HG02943 (cell line): Measurements from ENCODE around the gene SLC66A3.
A peak's percentile ranks its signal among the peaks of the same experiment; 100 is the strongest.

Experiments used
- ATAC-seq: cut with Tn5 transposase; IDR thresholded peaks from one replicate; pipeline ENCODE4 v1.9.1; 2021; ENCODE audit warnings: mild to moderate bottlenecking, low read depth, moderate library complexity; ENCODE audit not compliant: unreplicated experiment

SLC66A3 gene

GRCh38 chr2:11155381-11156035 lies at the start of gene SLC66A3:
TSS of gene SLC66A3 (plus strand) at chr2:11155467. CDS start at chr2:11155547, 80 bp downstream.
- ATAC-seq, result peak; percentile 75

DNA sequence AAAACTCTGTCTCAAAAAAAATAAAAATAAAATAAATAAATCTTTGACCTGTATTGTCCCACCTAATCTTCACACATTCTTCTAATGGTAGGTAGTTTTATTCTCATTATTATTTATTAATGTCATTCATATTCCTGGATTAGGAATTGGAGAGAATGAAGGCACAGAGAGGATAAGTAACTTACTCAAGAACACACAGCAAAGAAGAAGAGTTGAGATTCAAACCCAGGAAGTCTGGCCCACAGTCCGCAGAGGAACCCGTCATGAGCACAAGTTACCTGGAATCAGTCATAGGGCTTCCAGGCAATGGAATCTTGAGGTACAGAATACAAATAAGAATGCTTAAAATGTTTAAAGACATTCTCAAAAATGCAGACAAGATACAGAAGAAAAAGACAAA lies 46.3 kb upstream of the SLC66A3 start:
- no peak for ATAC-seq

DNA sequence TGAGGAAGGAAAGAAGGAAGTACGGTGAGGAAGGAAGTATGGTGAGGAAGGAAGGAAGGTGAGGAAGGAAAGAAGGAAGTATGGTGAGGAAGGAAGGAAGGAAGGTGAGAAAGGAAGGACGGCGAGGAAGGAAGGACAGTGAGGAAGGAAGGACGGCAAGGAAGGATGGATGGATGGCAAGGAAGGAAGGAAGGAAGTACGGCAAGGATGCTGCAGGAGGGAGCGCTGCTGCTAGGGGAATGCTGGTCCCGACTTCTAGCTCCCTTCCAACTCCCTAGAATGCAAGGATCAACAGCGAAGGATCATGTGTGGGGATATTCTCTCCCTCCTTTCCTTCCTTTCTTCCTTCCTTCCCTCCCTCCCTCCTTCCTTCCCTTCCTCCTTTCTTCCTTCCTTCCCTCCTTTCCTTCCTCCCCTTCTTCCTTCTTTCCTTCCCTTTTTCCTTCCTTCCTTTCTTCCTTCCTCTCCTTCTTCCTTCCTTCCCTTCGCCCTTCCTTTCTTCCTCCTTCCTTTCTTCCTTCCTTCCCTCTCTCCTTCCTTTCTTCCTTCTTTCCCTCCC lies 42.3 kb upstream of the SLC66A3 start:
- ATAC-seq, result no peak

GRCh38 chr2:11117776-11118175 lies 37.5 kb upstream of the SLC66A3 start:
- no peak for ATAC-seq

DNA sequence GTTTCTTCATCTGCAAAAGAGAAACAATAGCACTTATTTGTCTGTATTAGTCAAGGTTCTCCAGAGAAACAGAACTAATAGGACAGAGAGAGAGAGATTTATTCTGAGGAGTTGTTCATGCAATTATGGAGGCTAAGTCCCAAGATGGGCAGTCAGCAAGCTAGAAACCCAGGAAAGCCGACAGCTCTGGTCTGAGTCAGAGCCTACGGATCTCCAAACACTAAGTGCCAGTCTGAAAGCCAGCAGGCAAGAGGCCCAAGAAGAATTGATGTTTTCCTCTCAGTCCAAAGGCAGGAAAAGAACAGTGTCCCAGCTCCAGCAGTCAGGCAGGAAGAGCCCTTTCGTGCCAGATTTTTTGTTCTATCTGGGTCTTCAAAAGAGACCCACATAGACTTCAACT lies 36.5 kb upstream of the SLC66A3 start:
- no peak for ATAC-seq

GRCh38 chr2:11121099-11121822 lies 34.0 kb upstream of the SLC66A3 start:
- no peak for ATAC-seq

- ATAC-seq, result no peak
These were observed 33.5 kb upstream of the SLC66A3 start for GRCh38 chr2:11121823-11122155.

DNA sequence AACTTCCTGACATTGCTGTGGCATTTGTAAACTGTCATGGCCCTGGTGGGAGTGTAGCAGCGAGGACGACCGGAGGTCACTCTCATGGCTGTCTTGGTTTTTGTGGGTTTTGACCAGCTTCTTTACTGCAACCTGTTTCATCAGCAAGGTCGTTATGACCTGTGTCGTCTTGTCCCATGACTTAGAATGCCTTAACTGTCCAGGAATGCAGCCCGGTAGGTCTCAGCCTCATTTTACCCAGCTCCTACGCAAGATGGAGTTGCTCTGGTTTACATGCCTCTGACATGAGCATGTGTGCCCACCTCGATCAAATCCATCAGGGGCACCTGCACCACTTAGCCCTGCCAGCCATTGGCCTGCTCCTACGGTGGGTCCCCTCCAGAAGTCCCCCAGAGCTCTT lies 32.9 kb upstream of the SLC66A3 start:
- no peak for ATAC-seq

- ATAC-seq, result no peak
These were observed 32.1 kb upstream of the SLC66A3 start for GRCh38 chr2:11123001-11123809.

GRCh38 chr2:11123856-11124759 lies 31.2 kb upstream of the SLC66A3 start:
- ATAC-seq, result no peak

GRCh38 chr2:11124760-11125068 lies 30.6 kb upstream of the SLC66A3 start:
- no peak for ATAC-seq

GRCh38 chr2:11127761-11128160 lies 27.5 kb upstream of the SLC66A3 start:
- ATAC-seq, result no peak

DNA sequence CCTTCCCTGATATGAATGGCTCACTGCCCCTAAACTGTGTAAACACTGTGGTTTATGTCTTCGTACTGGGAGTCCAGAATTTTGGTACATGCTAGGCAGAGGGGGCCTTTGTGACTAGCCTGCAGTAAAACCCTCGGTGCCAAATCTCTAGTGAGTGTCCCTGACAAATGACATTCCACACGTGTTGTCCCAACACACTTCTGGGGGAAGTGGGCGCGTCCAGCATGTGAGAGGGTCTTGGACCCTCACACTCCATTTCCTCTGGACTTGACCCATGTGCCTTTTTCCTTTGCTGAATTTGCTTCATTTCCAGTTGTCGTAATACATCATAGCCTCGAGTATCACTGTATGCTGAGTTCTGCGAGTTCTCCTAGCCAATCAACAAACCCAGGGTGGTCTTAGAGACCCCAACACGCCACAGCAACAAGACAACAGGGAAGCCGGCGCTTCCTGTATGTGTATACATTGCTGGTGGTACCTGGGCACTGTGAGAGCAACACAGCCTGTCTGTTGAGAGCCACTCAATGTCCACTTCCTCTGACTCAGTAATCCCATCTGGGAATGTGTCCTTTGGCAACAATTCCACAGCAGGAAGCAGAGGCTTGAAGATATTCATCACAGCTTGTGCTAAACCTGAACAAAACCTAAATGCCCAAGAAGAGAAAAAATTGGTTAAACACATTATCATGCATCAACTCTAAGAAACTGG lies 26.9 kb upstream of the SLC66A3 start:
- ATAC-seq, result no peak

- ATAC-seq, result peak; percentile 63
These were observed 25.4 kb upstream of the SLC66A3 start for GRCh38 chr2:11129598-11130449.

DNA sequence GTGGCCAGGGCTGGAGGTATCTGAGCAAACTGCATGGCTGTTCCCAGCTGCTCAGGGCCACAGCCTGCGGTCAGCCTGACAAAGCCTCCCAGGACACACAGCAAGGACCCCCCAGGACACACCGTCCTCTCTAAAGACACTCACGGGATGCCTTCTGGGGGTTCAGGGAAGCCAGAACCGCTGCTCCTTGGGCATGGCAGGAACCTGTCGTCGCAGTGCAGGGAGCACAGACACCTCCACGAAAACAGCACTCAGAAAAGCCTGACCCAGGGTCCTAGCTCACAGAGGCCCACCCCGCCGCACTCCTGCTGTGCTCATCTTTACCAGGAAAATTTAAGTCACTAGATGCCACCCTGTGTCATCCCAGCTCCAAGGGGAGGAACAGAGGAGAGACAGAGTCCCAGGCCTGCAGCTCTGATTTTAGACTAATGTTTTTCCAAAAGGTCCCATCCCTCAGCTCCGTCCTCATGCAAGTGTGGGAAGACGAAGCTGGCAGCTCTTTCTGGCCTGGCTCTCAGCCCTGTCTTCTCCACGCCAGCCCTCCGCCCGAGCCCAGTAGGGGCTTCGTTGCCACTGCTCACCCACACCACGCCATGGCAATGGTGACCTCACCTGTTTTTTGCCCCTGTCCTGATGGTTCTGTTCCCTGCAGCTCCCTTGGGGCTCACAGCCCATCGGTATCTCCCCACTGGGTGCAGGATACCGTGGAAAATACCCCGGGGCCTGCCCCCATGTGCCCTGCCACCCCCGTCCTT lies 23.9 kb upstream of the SLC66A3 start:
- ATAC-seq, result no peak

- no peak for ATAC-seq
These were observed 23.1 kb upstream of the SLC66A3 start for GRCh38 chr2:11132036-11132671.

- no peak for ATAC-seq
These were observed 21.9 kb upstream of the SLC66A3 start for GRCh38 chr2:11133238-11133935.
